NCI-H187 (cell line): Measurements from ENCODE around the gene SORD.

Experiments
- DNase-seq, 2 experiments: peaks; one replicate each; lab custom pipeline; 2025; lab: John Stamatoyannopoulos, UW

Gene SORD

GRCh38 chr15:45116482-45117307 lies 93.7 kb downstream of the SORD start:
- DNase-seq, result no peak

GRCh38 chr15:45117308-45118130 lies 94.5 kb downstream of the SORD start:
- DNase-seq, result no peak

- DNase-seq, result peak; percentile 54 to 66
Measured at GRCh38 chr15:45118131-45118588, 95.2 kb downstream of the SORD start.

GRCh38 chr15:45118996-45119395 lies 96.0 kb downstream of the SORD start:
- DNase-seq, result no peak

- no peak for DNase-seq
Measured at GRCh38 chr15:45120081-45120972, 97.3 kb downstream of the SORD start.

GRCh38 chr15:45121020-45121419 lies 98.0 kb downstream of the SORD start:
- no peak for DNase-seq

- no peak for DNase-seq
Measured at GRCh38 chr15:45121706-45122417, 98.9 kb downstream of the SORD start.

- no peak for DNase-seq
Measured at GRCh38 chr15:45122719-45123118, 99.7 kb downstream of the SORD start.

GRCh38 chr15:45123397-45123796 lies 100.4 kb downstream of the SORD start:
- DNase-seq, result no peak

- no peak for DNase-seq
Measured at GRCh38 chr15:45126535-45127158, 103.7 kb downstream of the SORD start.
